CD4-positive, alpha-beta T cell treated with Interleukin-1 beta for 1 hour (primary cell): ENCODE data around the gene PDE4D.

ENCODE experiments used
- DNase-seq, 2 donors: peaks; one replicate each; pipeline ENCODE4 v3.0.0-alpha.2; 2020 to 2022

The PDE4D gene

GRCh38 chr5:58932057-58932612 is 961.4 kb downstream of the PDE4D start:
- DNase-seq: no peak

DNA sequence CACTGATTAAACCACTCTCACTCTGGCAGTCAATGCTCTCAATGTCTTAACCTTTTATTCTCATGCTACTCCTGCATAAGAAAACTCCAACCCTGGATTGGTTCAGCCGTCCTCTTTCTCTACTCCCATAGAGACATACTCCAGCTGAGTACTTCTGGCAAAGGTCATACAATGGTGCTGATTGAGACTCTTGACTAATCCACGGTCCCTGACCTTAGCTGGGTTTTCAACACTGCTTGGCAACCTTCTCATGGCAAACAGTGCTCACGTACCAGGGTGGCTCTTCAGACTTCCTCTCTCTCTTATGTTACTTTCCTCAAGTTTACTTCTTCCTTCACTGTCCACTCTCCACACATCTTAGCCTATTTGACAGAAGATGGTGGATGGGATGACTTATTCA is 963.0 kb downstream of the PDE4D start:
- DNase-seq: no peak

- DNase-seq: no peak
Observed at GRCh38 chr5:58929726-58930125, 963.8 kb downstream of the PDE4D start.

DNA sequence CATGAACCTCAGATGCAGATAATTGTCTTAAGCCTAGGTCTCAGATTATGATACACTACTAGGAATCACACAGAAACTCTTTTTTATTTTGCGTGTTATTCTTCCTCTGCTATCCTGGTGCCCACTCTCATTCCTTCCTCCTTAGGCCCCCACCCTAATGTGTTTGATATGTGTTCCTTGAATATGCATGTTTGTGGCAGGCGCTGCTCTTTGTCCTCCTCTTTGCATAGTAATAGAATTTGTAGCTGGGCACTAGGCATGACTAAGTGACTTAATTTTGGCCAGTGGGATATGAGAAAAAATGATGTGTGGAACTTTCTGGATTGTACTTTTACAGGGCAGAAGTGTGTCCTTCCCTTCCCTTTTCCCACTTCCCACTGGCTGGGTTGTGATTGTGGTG is 965.6 kb downstream of the PDE4D start:
- no peak for DNase-seq

DNA sequence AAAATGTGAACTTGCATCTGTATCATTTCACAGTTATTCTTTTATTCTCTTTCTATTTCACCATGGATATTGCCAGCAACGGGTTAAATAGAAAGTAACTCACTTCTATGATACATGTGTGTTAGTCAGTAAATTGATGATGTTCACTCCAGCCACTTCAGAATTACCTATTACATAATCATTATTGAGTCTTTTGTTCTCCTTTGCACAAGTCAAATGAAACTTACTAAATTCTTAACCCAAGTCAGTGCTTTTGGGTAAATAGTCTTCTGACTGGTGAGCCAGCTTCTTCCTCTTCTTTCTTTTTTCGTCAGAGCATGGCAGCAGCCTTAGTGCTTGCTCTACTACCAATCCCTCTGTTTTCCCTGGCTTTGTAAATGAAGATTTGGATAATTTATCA is 966.3 kb downstream of the PDE4D start:
- DNase-seq: no peak

GRCh38 chr5:58926541-58926935 is 967.0 kb downstream of the PDE4D start:
- no peak for DNase-seq

DNA sequence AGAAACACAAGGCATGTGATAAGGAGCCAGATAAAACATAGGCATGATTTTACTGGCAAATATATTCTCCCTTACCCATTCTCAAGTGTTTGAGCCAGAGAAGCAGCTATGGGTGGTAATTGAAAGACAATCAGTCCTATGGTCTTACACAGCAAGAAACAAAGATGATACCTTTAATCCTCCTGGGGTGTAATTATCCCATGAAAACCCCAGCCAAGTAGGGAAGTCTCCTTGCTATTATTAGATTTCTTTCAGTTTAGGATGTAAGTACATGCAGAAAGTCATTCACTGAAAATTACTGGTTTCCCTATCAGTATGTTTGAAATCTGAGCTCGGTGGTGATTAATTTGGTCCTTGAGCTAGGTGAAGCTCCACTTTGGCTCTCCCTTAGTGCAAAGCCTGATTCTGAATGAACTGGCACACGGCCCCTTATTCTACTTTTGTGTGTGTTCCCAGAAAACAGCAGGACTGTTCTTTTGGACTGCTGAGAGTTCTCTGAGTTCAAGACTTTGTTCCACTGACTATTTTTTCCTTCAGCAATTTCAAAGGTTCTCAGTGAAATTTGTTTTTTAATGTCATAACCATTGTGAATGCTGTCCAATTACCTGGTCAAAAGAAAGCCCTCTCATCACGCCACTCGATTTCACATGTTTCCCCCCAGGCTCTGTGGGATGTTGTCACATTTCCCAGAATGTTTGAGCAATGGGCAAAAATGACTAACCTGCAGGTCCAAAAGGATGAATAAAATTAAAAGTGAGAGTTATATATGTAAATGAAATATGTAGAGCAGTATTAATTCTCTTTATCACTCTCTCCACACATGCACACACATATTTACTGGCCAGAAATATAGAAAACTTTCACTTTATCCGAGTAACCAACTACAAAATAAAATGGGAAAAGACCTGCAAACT is 967.6 kb downstream of the PDE4D start:
- DNase-seq: no peak

DNA sequence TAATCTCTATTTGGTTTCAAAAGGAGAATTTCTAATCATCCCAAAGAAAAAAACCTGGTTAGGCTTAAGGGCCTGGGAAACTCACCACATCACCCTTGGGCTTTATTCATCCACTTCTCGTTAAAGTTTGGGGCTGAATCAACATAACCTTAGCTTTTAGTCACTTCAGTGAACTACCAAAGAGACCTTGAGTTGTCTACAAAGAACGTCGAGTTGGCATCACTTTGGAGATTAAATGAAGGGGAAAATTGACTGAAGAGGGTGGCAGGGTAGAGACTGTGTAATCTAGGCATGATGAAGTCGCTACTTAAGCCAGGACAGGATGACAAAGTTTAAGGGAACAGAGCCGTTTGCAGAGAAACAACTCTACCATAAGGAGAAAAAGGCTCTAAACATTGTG is 969.2 kb downstream of the PDE4D start:
- DNase-seq: no peak

GRCh38 chr5:58923355-58923754 is 970.2 kb downstream of the PDE4D start:
- no peak for DNase-seq

- DNase-seq: no peak
Observed at GRCh38 chr5:58922461-58923171, 970.9 kb downstream of the PDE4D start.

- DNase-seq: no peak
Observed at GRCh38 chr5:58921159-58921558, 972.4 kb downstream of the PDE4D start.

DNA sequence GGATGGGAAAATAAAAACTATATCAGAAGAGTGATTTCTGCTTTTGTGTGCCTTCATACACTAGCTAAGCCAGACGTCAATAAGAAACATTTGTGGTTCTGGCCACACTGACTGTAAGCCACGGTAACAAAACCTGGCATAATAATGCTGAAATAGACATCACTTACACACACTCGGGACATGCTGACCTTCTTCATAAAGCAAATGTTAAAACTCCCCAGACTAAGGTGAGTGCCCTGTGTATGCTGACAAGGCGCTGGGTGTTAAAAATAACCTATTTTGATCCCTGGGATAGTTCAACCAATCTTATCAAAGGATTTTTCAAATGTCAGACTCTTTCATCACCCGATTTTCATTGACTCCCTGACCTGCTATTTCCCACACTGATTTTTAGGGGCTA is 973.7 kb downstream of the PDE4D start:
- no peak for DNase-seq
